Fibroblast of mammary gland (primary cell): ENCODE data around the gene RNF183.
A peak's percentile ranks its signal among the peaks of the same experiment; 100 is the strongest.

Experiments
- DNase-seq: peaks from one replicate; pipeline ENCODE4 v3.0.0-alpha.2; 2010; ENCODE audit warnings: low read depth
- H3K4me3 ChIP-seq: 2 replicates; pipeline ENCODE4 v1.5.1; 2011; ENCODE audit warnings: low read depth, mild to moderate bottlenecking, low read length, moderate library complexity; ENCODE audit not compliant: control insufficient read depth
- TF ChIP-seq, protein P1 (sequence below): conservative IDR thresholded peaks from 2 replicates; pipeline ENCODE4 v1.5.1; 2011; ENCODE audit warnings: low read depth, low read length, inconsistent platforms; ENCODE audit not compliant: control insufficient read depth, insufficient read depth

RNF183 gene

DNA sequence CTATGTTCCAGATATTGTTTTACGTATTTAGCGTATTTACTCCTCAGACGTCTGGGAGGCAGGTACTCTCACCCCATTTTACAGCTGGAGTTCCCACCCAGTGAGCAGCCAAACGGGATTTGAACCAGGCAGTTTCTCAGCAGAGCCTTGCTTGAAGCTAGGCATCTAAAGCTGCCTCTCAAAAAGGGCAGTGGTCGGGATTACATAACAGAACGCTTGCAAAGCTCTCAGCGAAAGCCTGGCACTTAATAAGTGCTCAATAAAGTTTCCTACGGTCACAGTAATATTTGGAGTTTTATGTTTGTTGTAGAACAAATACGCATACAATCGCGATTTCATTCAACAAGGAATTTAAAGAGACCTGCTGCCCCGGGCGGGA, 45.9 kb upstream of the RNF183 start:
- TF ChIP-seq, protein P1, sequence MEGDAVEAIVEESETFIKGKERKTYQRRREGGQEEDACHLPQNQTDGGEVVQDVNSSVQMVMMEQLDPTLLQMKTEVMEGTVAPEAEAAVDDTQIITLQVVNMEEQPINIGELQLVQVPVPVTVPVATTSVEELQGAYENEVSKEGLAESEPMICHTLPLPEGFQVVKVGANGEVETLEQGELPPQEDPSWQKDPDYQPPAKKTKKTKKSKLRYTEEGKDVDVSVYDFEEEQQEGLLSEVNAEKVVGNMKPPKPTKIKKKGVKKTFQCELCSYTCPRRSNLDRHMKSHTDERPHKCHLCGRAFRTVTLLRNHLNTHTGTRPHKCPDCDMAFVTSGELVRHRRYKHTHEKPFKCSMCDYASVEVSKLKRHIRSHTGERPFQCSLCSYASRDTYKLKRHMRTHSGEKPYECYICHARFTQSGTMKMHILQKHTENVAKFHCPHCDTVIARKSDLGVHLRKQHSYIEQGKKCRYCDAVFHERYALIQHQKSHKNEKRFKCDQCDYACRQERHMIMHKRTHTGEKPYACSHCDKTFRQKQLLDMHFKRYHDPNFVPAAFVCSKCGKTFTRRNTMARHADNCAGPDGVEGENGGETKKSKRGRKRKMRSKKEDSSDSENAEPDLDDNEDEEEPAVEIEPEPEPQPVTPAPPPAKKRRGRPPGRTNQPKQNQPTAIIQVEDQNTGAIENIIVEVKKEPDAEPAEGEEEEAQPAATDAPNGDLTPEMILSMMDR: no peak
- no peak overlapping the region for H3K4me3 ChIP-seq
- DNase-seq: no peak

DNA sequence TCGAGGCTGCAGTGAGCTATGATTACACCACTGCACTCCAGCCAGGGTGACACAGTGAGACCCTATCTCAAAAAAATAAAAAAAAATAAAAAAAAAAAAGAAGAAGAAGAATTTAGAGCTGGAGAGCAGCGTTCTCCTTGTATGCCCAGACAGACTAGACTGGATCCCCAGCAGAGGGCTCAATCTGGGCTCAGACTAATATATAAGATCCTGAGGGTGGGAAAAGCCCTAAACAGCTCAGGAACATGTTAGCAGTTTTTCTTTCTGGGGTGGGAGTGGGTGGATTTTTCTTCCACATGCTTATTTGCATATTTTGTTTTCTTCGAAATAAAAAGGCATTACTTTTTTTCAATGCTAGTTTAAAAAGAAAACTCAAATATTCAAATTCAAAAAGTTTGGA, 45.3 kb upstream of the RNF183 start:
- no peak overlapping the region for H3K4me3 ChIP-seq
- no peak for DNase-seq
- TF ChIP-seq, protein P1: no peak

DNA sequence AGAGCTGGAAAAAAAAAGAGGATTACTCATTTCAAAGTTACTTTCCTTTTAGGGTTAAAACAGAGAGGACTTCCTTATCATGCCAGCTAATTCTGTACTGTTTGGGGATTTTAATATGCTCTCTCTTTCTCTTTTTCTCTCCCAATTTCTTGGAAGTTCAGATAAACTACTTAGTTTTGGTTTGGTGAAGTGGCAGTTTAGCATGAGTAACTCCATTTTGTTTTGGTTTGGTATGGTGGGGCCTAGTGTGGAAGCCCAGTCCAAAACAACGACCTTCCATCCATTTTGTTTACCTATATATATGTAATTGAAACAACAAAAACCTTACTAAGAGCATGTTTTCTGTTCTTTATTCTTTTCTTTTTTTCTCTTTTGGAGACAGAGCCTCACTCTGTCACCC, 42.5 kb upstream of the RNF183 start:
- TF ChIP-seq, protein P1: no peak
- DNase-seq: no peak
- H3K4me3 ChIP-seq: no peak overlapping the region

DNA sequence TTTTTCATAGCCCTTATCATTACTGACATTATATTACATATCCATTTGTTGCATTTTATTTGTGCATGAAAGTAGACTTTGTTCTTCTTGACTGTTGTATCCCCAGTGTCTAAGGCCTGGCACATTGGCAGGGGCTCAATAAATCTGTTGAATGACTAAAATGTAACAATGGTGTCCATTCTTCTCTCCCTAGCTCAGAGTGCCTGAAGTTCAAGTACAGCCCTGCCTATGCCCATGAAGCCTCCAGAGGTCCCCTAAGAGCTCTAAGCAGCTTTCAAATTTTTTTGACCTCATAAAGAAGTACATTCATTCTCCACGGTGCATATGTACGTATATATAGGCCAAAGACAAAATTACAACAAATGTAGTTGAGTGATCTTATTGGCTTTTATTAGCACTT, 42.0 kb upstream of the RNF183 start:
- TF ChIP-seq, protein P1: no peak
- H3K4me3 ChIP-seq: no peak overlapping the region
- no peak for DNase-seq

DNA sequence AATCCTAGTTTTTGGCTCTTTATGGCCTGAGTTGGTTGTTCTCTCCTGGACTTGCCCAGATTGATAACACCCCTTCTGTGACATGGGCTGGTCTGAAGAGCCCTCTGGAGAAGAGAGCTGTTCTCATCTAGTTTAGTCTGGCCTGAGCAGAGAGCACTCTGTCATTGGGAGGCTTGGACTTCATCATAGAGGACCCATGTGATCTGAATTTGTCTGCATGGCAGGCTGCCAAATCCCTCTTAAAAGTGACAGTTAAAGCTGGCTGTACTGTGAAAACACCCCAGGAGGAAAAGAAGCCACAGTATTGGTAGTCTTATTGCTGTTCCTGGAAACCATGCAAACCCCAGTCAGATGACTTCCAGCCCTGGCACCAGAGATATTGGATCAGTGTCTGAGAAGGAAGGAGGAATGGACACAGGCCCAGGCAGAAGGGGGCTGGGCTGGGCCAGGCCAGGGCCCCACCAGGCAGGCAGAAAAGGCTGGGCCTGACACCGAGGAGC, 40.6 kb upstream of the RNF183 start:
- H3K4me3 ChIP-seq: no peak overlapping the region
- DNase-seq: peak; percentile 46
- TF ChIP-seq, protein P1: no peak

DNA sequence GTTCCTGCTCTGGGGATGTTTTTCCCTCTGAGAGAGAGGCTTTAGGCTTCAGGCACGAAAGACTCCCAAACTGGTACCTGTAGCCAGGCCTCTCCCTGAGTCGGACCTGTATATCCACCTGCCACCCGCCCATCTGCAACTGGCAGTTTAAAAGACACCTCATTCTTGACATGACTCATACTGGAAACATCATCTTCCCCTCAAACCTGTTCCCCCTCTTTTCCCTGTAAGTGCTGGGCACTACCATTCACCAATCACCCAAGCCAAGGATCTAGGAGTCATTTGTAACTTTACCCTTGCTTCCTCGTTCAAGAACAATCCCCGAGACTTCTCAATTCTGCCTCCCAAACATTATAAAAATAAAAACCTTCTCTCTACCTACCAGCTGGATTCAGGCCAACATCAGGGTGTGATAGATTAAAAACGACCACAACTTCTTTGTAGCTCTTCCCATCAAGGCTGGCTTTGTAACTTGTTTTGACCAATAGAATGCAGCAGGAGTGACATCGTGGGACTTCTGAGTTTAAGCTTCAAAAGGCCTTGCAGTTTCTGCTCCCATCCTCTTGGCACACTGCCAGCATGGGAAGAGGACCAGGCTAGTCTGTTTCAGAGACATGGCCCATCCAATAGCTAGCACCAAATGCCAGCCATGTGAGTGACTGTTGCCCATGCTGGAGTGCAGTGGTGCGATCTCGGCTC, 38.7 kb upstream of the RNF183 start:
- DNase-seq: no peak
- TF ChIP-seq, protein P1: no peak
- H3K4me3 ChIP-seq: no peak overlapping the region
